Subcutaneous abdominal adipose tissue (tissue), 5 donors: ENCODE measurements around the gene GRAP2.

ENCODE experiments used
- H3K27ac ChIP-seq: one replicate; pipeline ENCODE4 v1.7.0; 2013; ENCODE audit warnings: low read depth, mild to moderate bottlenecking, inconsistent platforms, low read length, moderate library complexity
- H3K27me3 ChIP-seq, 5 donors: one replicate each; pipeline ENCODE4 v1.7.0; 2013; ENCODE audit warnings: low read length in 5 of 5, inconsistent platforms in 1 of 5; ENCODE audit not compliant: control insufficient read depth in 5 of 5, insufficient read depth in 4 of 5
- H3K36me3 ChIP-seq, 5 donors: one replicate each; pipeline ENCODE4 v1.7.0; 2013; ENCODE audit warnings: low read length in 5 of 5; ENCODE audit not compliant: control insufficient read depth in 5 of 5, insufficient read depth in 5 of 5
- H3K4me1 ChIP-seq, 5 donors: one replicate each; pipeline ENCODE4 v1.7.0; 2013; ENCODE audit warnings: low read length in 5 of 5, mild to moderate bottlenecking in 3 of 5, moderate library complexity in 1 of 5; ENCODE audit not compliant: control insufficient read depth in 5 of 5, insufficient read depth in 5 of 5
- H3K4me3 ChIP-seq, 5 donors: one replicate each; pipeline ENCODE4 v1.7.0; 2013; ENCODE audit warnings: low read length in 5 of 5, low read depth in 1 of 5
- H3K9ac ChIP-seq, 5 donors: one replicate each; pipeline ENCODE4 v1.7.0; 2013; ENCODE audit warnings: low read length in 5 of 5, mild to moderate bottlenecking in 4 of 5, moderate library complexity in 3 of 5
- H3K9me3 ChIP-seq, 5 donors: one replicate each; pipeline ENCODE4 v1.7.0; 2013; ENCODE audit warnings: low read length in 5 of 5; ENCODE audit not compliant: control insufficient read depth in 5 of 5
- donor health status: healthy.
- donor health status: healthy.
- donor health status: healthy.
- donor health status: healthy.
- donor health status: healthy.

Gene GRAP2

GRCh38 chr22:39932918-39933649 lies 32.2 kb downstream of the GRAP2 start:
- Histone ChIP-seq H3K9me3 (no peaks in the 10 kb centered on the region), H3K27ac (no peak overlapping the region), H3K27me3 (no peaks in the 10 kb centered on the region), H3K4me3 (no peak overlapping the region), H3K36me3 (no peaks in the 10 kb centered on the region), H3K4me1 (peaks cover 0 to 20% (median 13%) of the 10 kb centered on the region in 5 donors), H3K9ac (no peak overlapping the region)

DNA sequence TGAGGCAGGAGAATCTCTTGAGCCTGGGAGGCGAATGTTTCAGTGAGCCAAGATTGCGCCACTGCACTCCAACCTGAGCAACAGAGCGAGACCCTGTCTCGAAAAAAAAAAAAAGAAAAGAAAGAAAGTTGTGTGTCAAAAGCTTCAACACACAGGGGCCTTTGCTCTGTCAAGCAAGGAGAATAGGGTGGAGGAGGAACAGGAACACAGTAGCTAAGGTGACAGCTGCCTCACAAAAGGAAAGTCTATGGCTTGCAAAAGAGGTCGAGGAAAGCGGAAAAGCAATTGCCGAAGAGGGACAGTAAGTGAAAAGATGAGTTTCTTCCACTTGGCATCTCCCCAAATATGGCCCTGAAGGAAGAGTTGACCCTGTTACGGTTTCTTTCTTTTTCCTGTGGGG lies 32.9 kb downstream of the GRAP2 start:
- Histone ChIP-seq H3K27ac (no peak overlapping the region), H3K4me3 (no peak overlapping the region), H3K9ac (no peak overlapping the region), H3K4me1 (peaks cover 0 to 14% (median 6%) of the 10 kb centered on the region in 5 donors), H3K9me3 (no peaks in the 10 kb centered on the region), H3K27me3 (no peaks in the 10 kb centered on the region), H3K36me3 (no peaks in the 10 kb centered on the region)

DNA sequence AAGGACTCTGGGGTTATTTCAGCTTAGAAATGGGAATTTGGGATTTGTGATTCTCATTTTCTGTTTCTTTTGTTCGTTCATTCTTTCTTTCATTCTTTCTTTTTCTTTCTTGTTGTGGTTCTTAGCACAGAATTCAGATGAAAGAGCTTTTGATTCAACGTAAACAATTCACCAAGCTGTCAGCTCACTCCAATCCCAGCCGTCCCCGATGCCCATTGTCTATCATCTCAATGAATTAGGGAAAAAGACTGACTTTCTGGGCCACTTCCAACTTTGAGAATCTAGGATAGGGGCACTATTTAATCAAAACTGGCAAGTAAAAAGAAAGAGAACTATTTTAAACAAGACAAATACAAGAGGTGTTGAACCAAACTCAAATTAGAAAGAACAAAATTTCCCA lies 34.2 kb downstream of the GRAP2 start:
- H3K4me3 ChIP-seq: no peak overlapping the region
- peaks cover 0 to 4% (median 0%) of the 10 kb centered on the region in 5 donors for H3K4me1 ChIP-seq
- H3K27ac ChIP-seq: no peak overlapping the region
- no peaks in the 10 kb centered on the region for H3K27me3 ChIP-seq
- no peaks in the 10 kb centered on the region for H3K9me3 ChIP-seq
- H3K36me3 ChIP-seq: no peaks in the 10 kb centered on the region
- no peak overlapping the region for H3K9ac ChIP-seq

DNA sequence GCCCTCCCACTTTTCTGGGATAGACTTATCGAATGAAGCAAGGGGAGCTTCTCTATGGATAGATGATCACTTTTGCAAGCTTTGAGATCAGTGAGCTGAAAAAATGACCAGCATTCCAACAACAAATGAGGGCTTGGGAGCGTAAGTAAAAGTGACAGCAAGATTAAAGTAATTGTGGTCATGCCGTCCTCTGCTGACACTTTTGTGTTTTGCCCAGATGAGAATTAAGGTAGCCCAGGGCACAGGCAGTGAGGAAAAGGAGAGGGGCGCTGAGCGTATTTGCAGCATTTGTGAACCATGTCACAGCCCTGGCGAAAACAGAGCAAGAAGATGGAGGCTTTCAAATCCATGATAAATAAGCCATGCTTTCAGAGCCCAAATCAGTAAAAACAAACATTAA lies 34.7 kb downstream of the GRAP2 start:
- H3K9me3 ChIP-seq: no peaks in the 10 kb centered on the region
- H3K27ac ChIP-seq: no peak overlapping the region
- H3K4me1 ChIP-seq: peaks cover 0 to 4% (median 0%) of the 10 kb centered on the region in 5 donors
- no peaks in the 10 kb centered on the region for H3K27me3 ChIP-seq
- H3K9ac ChIP-seq: no peak overlapping the region
- no peak overlapping the region for H3K4me3 ChIP-seq
- no peaks in the 10 kb centered on the region for H3K36me3 ChIP-seq

DNA sequence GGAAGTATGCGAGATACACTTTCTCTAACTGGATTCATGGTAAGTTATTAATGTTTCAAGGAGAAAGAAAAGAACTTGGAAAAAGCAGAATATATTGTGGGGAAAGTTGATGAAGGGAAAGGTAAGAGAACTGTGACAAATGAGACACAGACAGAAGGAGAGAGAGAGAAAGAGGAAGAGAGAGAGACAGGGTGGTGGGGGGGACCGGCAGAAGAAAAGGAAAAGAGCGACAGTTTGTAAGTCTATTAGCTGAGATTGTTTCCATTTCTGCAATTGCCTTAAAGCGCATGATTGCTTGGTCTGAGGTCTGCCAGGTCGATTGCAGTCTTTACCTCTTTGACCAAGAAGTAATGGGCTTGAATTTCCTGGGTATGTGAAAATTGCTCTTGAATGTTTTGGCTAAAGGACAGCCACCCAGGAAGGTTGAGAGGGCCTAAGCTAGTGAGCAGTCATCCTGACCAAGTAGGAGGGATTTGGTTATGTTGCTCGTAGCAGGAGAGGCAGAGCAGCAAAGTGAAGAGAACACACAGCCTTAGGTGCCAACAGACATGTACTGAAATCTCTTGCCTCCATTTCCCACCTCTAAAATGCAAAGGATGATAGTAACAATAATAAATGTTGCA lies 35.8 kb downstream of the GRAP2 start:
- no peak overlapping the region for H3K27ac ChIP-seq
- H3K27me3 ChIP-seq: no peaks in the 10 kb centered on the region
- no peaks in the 10 kb centered on the region for H3K4me1 ChIP-seq
- no peaks in the 10 kb centered on the region for H3K9me3 ChIP-seq
- H3K4me3 ChIP-seq: no peak overlapping the region
- H3K9ac ChIP-seq: no peak overlapping the region
- no peaks in the 10 kb centered on the region for H3K36me3 ChIP-seq

DNA sequence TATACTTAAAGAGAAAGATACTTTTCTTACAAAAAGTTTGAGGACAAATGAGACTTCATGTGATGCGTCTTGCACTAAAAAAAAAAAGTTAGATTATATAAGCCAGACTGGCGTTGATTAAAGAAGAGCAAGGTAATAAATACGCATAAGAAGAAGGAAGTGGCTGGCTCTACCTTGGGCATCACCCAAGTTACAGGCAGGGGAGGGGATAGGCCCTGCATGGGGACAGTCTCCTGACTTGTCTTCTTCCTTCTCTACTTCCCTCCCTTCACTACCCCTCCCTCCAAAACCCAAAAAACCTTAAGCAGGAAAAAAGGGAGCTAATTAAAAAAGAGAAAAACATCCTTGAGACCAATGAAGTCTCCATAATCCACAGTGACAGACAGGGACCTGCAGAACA lies 37.0 kb downstream of the GRAP2 start:
- H3K9me3 ChIP-seq: no peaks in the 10 kb centered on the region
- H3K9ac ChIP-seq: no peak overlapping the region
- no peaks in the 10 kb centered on the region for H3K27me3 ChIP-seq
- no peak overlapping the region for H3K4me3 ChIP-seq
- no peak overlapping the region for H3K27ac ChIP-seq
- no peaks in the 10 kb centered on the region for H3K36me3 ChIP-seq
- H3K4me1 ChIP-seq: peaks cover 0 to 2% (median 2%) of the 10 kb centered on the region in 5 donors

GRCh38 chr22:39938509-39939111 lies 37.7 kb downstream of the GRAP2 start:
- no peak overlapping the region for H3K4me3 ChIP-seq
- H3K36me3 ChIP-seq: no peaks in the 10 kb centered on the region
- no peak overlapping the region for H3K9ac ChIP-seq
- H3K27me3 ChIP-seq: no peaks in the 10 kb centered on the region
- no peak overlapping the region for H3K27ac ChIP-seq
- peaks cover 0 to 6% (median 4%) of the 10 kb centered on the region in 5 donors for H3K4me1 ChIP-seq
- no peaks in the 10 kb centered on the region for H3K9me3 ChIP-seq

GRCh38 chr22:39939830-39940229 lies 38.9 kb downstream of the GRAP2 start:
- Histone ChIP-seq H3K9ac (no peak overlapping the region), H3K4me1 (peaks cover 0 to 6% (median 4%) of the 10 kb centered on the region in 5 donors)

GRCh38 chr22:39940757-39941305 lies 39.9 kb downstream of the GRAP2 start:
- Histone ChIP-seq H3K36me3 (no peaks in the 10 kb centered on the region), H3K4me3 (no peak overlapping the region), H3K4me1 (peaks cover 0 to 6% (median 4%) of the 10 kb centered on the region in 5 donors), H3K9me3 (no peaks in the 10 kb centered on the region), H3K27me3 (no peaks in the 10 kb centered on the region), H3K27ac (no peak overlapping the region), H3K9ac (no peak overlapping the region)

More at GRCh38 chr22:39939830-39940229, 38.9 kb downstream of the GRAP2 start:
- Histone ChIP-seq H3K27ac (no peak overlapping the region), H3K4me3 (no peak overlapping the region), H3K27me3 (no peaks in the 10 kb centered on the region), H3K36me3 (no peaks in the 10 kb centered on the region), H3K9me3 (no peaks in the 10 kb centered on the region)

DNA sequence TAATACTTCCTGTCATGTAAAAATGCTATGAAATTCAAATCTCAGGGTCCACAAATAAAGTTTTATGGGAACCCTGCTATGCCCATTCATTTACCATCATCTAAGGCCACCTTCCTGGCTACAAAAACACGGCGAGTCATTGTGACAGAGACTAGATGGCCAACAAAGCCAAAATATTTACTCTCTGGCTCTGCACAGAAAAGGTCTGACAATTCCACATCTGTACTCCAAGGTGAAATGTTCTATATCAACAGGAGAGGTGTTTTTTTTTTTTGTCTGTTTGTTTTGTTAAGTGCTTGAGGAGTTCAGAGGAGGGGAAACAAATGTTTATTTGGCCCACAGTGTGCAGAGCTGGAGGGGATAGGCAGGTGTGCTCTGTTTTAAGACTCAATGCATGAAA lies 40.7 kb downstream of the GRAP2 start:
- peaks cover 0 to 7% (median 6%) of the 10 kb centered on the region in 5 donors for H3K4me1 ChIP-seq
- H3K4me3 ChIP-seq: no peak overlapping the region
- H3K27ac ChIP-seq: no peak overlapping the region
- H3K9ac ChIP-seq: no peak overlapping the region
- no peaks in the 10 kb centered on the region for H3K36me3 ChIP-seq
- H3K27me3 ChIP-seq: no peaks in the 10 kb centered on the region
- no peaks in the 10 kb centered on the region for H3K9me3 ChIP-seq
